Glutamatergic neuron (in vitro differentiated cells): ENCODE results near the gene MATCAP1. TPM values are rescaled to one million over a fixed set of nuclear protein-coding genes. Genes with fewer than 3 reads are reported as not detected.

ENCODE experiments used
- DNase-seq: peaks from one replicate; pipeline ENCODE4 v3.0.0; 2022
- H3K27ac Mint-ChIP-seq: one replicate; pipeline ENCODE4 v1.8.0; 2020; ENCODE audit warnings: mild to moderate bottlenecking, mixed read lengths, inconsistent platforms; ENCODE audit not compliant: unreplicated experiment
- H3K27me3 Mint-ChIP-seq: one replicate; pipeline ENCODE4 v1.8.0; 2020; ENCODE audit warnings: mild to moderate bottlenecking, moderate library complexity, mixed read lengths, inconsistent platforms; ENCODE audit not compliant: unreplicated experiment
- H3K36me3 Mint-ChIP-seq: one replicate; pipeline ENCODE4 v1.8.0; 2020; ENCODE audit warnings: mild to moderate bottlenecking, mixed read lengths, inconsistent platforms; ENCODE audit not compliant: unreplicated experiment
- H3K4me1 Mint-ChIP-seq: one replicate; pipeline ENCODE4 v1.8.0; 2020; ENCODE audit warnings: mild to moderate bottlenecking, low read depth, mixed read lengths, inconsistent platforms; ENCODE audit not compliant: unreplicated experiment
- H3K4me3 Mint-ChIP-seq: one replicate; pipeline ENCODE4 v1.8.0; 2020; ENCODE audit warnings: mild to moderate bottlenecking, mixed read lengths, inconsistent platforms; ENCODE audit not compliant: unreplicated experiment
- H3K9me3 Mint-ChIP-seq: one replicate; pipeline ENCODE4 v1.8.0; 2020; ENCODE audit warnings: mild to moderate bottlenecking, moderate library complexity, mixed read lengths, inconsistent platforms; ENCODE audit not compliant: unreplicated experiment
- CTCF ChIP-seq: fragments of 200-600 bp; sonication (generic); IDR thresholded peaks from one replicate; pipeline ENCODE4 v1.5.0; 2021; ENCODE audit not compliant: partially characterized antibody, unreplicated experiment
- total RNA-seq: library from RNA; stranded (reverse); fragmentation: NEBNext Ultra II Directional; extraction: Animal tissue kit (Norgen Biotek cat#: 25700); gene quantifications from one replicate; pipeline ENCODE4 v1.2.1, GENCODE V29; 2021; ENCODE audit not compliant: unreplicated experiment

The MATCAP1 gene
- total RNA-seq, 1 donor from 2014 or later = 197 TPM

- Mint-ChIP-seq H3K9me3 (peaks cover 4% of the 10 kb centered on the region), H3K27me3 (peaks cover 42% of the 10 kb centered on the region), H3K4me1 (peaks cover 5% of the 10 kb centered on the region), H3K4me3 (peak overlapping the region; percentile 82), H3K27ac (no peak overlapping the region), H3K36me3 (peaks cover 4% of the 10 kb centered on the region)
- DNase-seq = peak; percentile 92
- peak; percentile 98 for TF ChIP-seq CTCF
Observed at GRCh38 chr16:67155295-67156142, 28.2 kb downstream of the MATCAP1 start.

GRCh38 chr16:67154578-67155294, 29.0 kb downstream of the MATCAP1 start:
- H3K27ac Mint-ChIP-seq = no peak overlapping the region
- H3K27me3 Mint-ChIP-seq = peaks cover 38% of the 10 kb centered on the region
- TF ChIP-seq CTCF = no peak
- H3K4me1 Mint-ChIP-seq = peaks cover 5% of the 10 kb centered on the region
- peak overlapping the region; percentile 82 for H3K4me3 Mint-ChIP-seq
- H3K36me3 Mint-ChIP-seq = peaks cover 4% of the 10 kb centered on the region
- H3K9me3 Mint-ChIP-seq = peaks cover 4% of the 10 kb centered on the region
- peak; percentile 44 for DNase-seq

GRCh38 chr16:67151431-67152097, 32.2 kb downstream of the MATCAP1 start:
- TF ChIP-seq CTCF = no peak
- no peak overlapping the region for H3K27ac Mint-ChIP-seq
- H3K4me3 Mint-ChIP-seq = peak overlapping the region; percentile 67
- DNase-seq = no peak
- peaks cover 9% of the 10 kb centered on the region for H3K36me3 Mint-ChIP-seq
- peaks cover 3% of the 10 kb centered on the region for H3K4me1 Mint-ChIP-seq
- peaks cover 3% of the 10 kb centered on the region for H3K9me3 Mint-ChIP-seq
- H3K27me3 Mint-ChIP-seq = peaks cover 29% of the 10 kb centered on the region

DNA sequence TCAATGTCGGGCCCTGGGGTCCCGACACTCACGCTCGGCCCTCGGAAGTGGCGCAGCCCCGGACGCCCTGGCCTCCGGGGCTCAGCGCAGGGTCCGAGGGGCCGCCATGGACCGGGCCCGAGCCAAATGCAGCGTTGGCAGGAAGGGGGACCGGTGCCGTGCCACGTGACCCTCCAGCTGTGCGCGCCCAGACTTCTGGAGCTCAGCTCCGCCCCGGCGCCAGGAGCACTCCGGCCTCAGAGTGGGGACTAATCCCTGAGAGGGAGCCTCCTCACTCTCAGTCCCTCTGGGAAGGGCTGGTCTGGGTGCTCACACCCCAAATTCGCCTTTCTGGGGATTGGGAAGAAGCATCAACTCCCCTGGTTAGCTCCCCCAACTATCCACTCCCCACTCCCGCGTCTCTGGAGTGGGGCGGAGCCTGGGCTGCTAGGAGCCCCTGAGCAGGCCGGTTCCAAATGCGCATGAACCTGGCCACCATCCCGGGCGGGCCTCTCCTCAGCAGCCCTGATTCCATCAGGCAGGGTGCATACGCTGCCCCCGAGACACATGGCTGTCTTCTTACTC, 32.8 kb downstream of the MATCAP1 start, which contains the start of gene B3GNT9:
TSS of gene B3GNT9 (minus strand) at position 166 of the 564 bp plus-strand sequence. CDS start 513 bp downstream, outside the sequence.
- H3K36me3 Mint-ChIP-seq = peaks cover 9% of the 10 kb centered on the region
- H3K4me3 Mint-ChIP-seq = peak within 1 kb of the TSS; percentile 67
- H3K9me3 Mint-ChIP-seq = peaks cover 3% of the 10 kb centered on the region
- TF ChIP-seq CTCF = no peak
- DNase-seq = peak; percentile 41
- H3K27ac Mint-ChIP-seq = no peak within 1 kb of the TSS
- H3K27me3 Mint-ChIP-seq = peaks cover 24% of the 10 kb centered on the region
- peaks cover 3% of the 10 kb centered on the region for H3K4me1 Mint-ChIP-seq
